Measurements from ENCODE around the gene SLC7A5.
"Not testable (repeated sequence)": the region's sequence is repeated elsewhere in the genome, so short reads cannot be mapped to it uniquely, and the experiment has no call there.

The SLC7A5 gene

GRCh38 chr16:87831421-87832136 is 37.7 kb downstream of the SLC7A5 start:
- DNase-seq, result no peak

GRCh38 chr16:87830673-87831420 is 38.5 kb downstream of the SLC7A5 start:
- DNase-seq, result no peak

- no peak for DNase-seq
Measured at GRCh38 chr16:87829988-87830672, 39.2 kb downstream of the SLC7A5 start.

- no peak for DNase-seq
Measured at GRCh38 chr16:87829622-87829980, 39.7 kb downstream of the SLC7A5 start.

- no peak for DNase-seq
Measured at GRCh38 chr16:87828907-87829621, 40.2 kb downstream of the SLC7A5 start.

GRCh38 chr16:87828071-87828906 is 41.0 kb downstream of the SLC7A5 start:
- DNase-seq, result no peak

GRCh38 chr16:87827588-87827915 is 41.8 kb downstream of the SLC7A5 start:
- not testable (repeated sequence) for DNase-seq

GRCh38 chr16:87826798-87827587 is 42.3 kb downstream of the SLC7A5 start:
- DNase-seq, result no peak

GRCh38 chr16:87826407-87826797 is 42.9 kb downstream of the SLC7A5 start:
- DNase-seq, result not testable (repeated sequence)

GRCh38 chr16:87825842-87826120 is 43.5 kb downstream of the SLC7A5 start:
- DNase-seq, result not testable (repeated sequence)

- DNase-seq, result no peak
Measured at GRCh38 chr16:87824991-87825841, 44.1 kb downstream of the SLC7A5 start.

- no peak for DNase-seq
Measured at GRCh38 chr16:87824016-87824990, 45.0 kb downstream of the SLC7A5 start.

- DNase-seq, result no peak
Measured at GRCh38 chr16:87823181-87823929, 46.0 kb downstream of the SLC7A5 start.

- DNase-seq, result no peak
Measured at GRCh38 chr16:87822108-87822970, 47.0 kb downstream of the SLC7A5 start.

GRCh38 chr16:87821376-87822107 is 47.8 kb downstream of the SLC7A5 start:
- no peak for DNase-seq

GRCh38 chr16:87819983-87820382 is 49.3 kb downstream of the SLC7A5 start:
- DNase-seq, result no peak

- no peak for DNase-seq
Measured at GRCh38 chr16:87819282-87819681, 50.0 kb downstream of the SLC7A5 start.
